GM12874 (cell line): ENCODE data around the gene PLIN5.

ENCODE experiments used
- TF ChIP-seq, protein P1 (sequence below): IDR thresholded peaks from 2 replicates; pipeline ENCODE4 v1.5.1; 2011; ENCODE audit warnings: low read depth, mild to moderate bottlenecking, control low read depth, low read length, moderate library complexity; ENCODE audit not compliant: insufficient read depth

Gene PLIN5

DNA sequence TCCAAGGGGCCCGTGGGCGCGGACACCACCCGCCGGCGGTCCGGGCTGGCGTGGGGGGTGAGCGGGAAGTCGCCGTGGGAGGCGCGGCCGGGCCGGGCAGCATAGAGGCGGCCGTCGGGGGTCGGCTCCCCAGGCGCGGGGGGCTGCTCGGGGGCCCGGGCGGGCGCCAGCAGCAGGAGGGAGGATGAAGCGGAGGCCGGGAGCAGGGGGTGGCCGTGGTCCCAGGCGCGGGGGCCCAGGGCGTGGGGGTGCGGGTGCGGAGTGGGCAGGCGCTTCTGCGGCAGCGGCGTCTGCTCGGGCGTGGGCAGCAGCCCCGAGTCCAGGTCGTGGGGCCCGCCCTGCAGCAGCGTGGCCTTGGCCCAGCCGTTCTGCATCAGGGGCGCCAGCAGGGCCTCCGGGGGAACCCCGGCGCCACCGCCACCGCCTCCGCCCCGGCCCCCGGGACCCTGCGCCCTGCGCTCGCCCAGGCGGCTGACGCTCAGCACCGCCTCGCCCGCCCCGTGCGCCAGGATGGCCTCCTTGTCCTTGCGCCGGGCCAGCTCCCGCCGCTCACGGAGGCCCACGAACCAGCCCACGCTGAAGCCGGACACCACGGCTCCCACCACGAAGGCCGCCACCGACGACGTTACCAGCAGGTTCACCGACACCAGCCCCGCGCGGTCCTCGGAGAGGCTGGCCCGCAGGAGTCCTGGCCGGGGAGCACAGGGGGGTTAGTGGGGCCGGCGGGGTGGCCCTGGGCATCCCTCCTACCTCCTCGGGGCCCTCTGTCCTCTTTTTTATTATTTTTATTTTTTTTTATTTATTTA lies 9.0 kb upstream of the PLIN5 start:
- TF ChIP-seq, protein P1, sequence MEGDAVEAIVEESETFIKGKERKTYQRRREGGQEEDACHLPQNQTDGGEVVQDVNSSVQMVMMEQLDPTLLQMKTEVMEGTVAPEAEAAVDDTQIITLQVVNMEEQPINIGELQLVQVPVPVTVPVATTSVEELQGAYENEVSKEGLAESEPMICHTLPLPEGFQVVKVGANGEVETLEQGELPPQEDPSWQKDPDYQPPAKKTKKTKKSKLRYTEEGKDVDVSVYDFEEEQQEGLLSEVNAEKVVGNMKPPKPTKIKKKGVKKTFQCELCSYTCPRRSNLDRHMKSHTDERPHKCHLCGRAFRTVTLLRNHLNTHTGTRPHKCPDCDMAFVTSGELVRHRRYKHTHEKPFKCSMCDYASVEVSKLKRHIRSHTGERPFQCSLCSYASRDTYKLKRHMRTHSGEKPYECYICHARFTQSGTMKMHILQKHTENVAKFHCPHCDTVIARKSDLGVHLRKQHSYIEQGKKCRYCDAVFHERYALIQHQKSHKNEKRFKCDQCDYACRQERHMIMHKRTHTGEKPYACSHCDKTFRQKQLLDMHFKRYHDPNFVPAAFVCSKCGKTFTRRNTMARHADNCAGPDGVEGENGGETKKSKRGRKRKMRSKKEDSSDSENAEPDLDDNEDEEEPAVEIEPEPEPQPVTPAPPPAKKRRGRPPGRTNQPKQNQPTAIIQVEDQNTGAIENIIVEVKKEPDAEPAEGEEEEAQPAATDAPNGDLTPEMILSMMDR = no peak

GRCh38 chr19:4542896-4543841 lies 8.1 kb upstream of the PLIN5 start:
- TF ChIP-seq, protein P1 = no peak

DNA sequence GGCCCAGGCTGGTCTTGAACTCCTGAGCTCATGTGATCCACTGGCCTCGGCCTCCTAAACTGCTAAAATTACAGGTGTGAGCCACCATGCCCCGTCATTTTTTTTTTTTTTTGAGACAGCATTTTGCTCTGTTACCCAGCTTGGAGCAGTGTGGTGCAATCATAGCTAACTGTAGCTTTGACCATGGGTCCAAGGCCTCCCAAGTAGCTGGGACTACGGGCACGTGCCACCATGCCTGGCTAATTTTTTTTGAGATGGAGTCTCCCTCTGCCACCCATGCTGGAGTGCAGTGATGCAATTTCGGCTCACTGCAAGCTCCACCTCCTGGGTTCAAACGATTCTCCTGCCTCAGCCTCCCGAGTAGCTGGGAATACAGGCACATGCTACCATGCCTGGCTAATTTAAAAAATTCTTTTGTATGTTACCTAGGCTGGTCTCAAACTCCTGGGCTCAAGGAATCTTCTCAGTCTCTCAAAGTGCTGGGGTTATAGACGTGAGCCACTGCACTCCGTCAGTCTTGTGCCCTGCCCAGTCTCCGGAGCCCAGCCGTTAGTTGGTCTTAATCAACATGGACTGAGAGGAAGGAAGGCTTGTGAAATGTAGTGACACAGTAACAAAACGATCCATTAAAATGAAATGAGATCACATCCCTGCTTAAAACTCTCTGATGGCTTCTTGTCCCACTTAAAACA lies 6.2 kb upstream of the PLIN5 start:
- TF ChIP-seq, protein P1 = no peak

DNA sequence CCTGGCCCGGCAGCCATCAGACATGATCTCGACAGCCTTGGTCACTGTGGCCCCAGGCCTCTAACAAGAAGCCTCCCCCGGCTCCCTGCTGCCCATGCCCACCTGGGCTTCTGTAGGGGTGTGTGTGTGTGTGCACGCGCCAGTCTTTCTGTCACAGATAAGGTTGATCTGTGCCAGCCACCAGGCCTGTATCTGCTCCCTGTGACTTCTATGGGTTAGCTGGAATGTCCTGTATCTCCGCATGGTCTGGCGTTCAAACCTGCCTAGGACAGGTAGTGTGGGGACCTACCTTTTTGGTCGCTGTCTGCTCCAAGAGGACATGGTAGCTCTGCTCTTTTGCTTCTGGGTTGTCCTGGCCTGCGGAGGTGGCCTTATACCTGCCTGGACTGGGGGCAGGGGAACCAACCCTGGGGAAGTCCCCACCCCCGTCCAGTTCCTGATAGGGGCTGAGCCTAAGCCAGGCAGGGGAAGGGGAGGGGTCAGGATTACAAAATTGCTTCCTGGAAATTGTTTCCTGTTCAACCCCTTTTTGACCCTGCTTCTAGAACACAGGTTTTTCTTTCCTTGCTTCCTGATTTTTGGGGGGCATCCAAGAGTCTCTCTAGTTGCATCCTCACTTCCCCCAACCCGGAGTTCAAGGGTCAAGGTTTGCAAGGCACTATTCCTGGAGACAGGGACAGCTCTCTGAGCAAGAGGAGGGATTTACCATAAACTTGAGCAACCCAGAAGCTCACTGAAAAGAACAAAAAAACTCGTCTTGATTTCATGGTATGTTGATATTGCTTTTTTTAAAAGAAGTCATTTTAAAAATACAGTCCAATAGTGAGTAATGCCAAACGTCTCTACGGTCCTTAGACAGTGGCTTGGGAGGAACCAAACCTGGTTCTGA lies 4.9 kb upstream of the PLIN5 start, which contains the start of gene LRG1:
Gene LRG1 (minus strand): TSS at position 344 of the 889 bp plus-strand sequence. CDS start 23 bp downstream, at position 321.
- TF ChIP-seq, protein P1 = no peak

- TF ChIP-seq, protein P1 = no peak
Measured at GRCh38 chr19:4539169-4539692, 4.2 kb upstream of the PLIN5 start.

DNA sequence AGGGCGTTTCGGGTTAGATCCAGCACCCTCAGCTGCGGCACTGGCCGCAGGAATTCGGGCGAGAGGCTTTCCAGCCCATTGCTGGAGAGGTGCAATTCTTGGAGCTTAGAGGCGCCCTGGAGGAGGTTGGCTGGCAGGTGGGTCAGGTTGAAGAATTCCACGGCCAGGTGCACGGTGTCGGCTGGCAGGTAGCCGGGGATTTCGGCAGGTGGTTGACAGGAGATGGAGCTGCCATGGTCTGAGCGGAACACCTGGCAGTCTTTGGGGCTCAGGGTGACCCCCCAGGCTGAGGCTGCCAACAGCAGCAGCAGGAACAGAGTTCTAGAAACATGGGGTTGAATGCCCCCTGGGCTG lies 3.6 kb upstream of the PLIN5 start:
- TF ChIP-seq, protein P1 = no peak
